ENCODE measurements around the gene CYB561D1.
"Not testable (repeated sequence)": the region's sequence is repeated elsewhere in the genome, so short reads cannot be mapped to it uniquely, and the experiment has no call there.

Gene CYB561D1, protein sequence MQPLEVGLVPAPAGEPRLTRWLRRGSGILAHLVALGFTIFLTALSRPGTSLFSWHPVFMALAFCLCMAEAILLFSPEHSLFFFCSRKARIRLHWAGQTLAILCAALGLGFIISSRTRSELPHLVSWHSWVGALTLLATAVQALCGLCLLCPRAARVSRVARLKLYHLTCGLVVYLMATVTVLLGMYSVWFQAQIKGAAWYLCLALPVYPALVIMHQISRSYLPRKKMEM

GRCh38 chr1:109493805-109494539 is at the start of gene CYB561D1:
TSS of gene CYB561D1 (plus strand) at chr1:109494094. CDS start at chr1:109494140, 46 bp downstream.
- DNase-seq (ENCODE audit: low spot score) (peak; percentile 65), FAIRE-seq (no peak)

DNA sequence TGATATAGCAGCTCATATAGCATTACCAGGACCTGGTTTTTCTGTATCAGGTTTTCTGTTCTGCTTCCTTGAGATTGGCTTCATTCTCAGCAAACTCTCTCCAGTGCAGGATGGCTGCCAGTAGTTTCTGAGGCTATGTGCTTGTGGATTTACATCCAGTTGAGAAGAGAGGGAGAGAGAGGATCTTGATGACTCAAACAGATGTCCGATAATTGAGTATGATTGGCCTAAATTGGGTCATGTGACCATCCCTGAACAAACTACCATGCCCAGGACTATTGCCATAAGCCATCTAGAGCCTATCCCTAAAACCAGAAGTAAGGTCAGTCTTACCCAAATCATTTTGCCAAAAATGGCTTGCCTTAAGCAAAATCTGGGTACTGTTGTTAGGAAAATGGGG is 49.5 kb upstream of the CYB561D1 start:
- FAIRE-seq (no peak), DNase-seq (ENCODE audit: low spot score) (no peak)

DNA sequence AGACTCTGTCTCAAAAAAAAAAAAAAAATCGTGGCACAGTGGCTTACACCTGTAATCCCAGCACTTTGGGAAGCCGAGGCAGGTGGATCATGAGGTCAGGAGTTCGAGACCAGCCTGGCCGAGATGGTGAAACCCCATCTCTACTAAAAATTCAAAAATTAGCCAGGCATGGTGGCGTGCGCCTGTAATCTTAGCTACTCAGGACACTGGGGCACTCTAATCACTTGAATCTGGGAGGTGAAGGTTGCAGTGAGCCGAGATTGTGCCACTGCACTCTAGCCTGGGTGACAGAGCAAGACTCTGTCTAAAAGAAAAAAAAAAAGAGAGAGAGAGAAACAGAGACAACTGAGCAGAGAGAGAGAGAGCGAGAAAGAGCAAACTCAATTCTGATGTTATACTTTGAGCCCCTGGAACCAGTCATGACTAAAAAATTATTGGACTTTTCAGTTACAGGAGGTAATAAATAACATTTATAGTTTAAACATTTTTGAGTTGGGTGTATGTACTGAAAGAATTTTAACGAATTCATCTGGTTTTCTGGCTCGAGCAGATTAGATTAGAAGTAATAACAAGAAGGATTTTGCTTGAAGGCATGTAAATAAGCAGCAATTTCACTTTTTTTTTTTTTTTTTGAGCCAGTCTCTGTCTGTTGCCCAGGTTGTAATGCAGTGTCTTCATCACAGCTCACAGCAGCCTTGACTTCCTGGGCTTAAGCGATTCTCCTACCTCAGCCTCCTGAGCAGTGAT is 47.8 kb upstream of the CYB561D1 start:
- DNase-seq (ENCODE audit: low spot score); FAIRE-seq: not testable (repeated sequence)

GRCh38 chr1:109447524-109447923 is 46.4 kb upstream of the CYB561D1 start:
- DNase-seq (ENCODE audit: low spot score) = no peak
- no peak for FAIRE-seq

GRCh38 chr1:109454497-109455133 is 39.3 kb upstream of the CYB561D1 start:
- DNase-seq (ENCODE audit: low spot score) (no peak), FAIRE-seq (no peak)

- FAIRE-seq (no peak), DNase-seq (ENCODE audit: low spot score) (no peak)
These were observed 36.1 kb upstream of the CYB561D1 start for GRCh38 chr1:109457819-109458218.

DNA sequence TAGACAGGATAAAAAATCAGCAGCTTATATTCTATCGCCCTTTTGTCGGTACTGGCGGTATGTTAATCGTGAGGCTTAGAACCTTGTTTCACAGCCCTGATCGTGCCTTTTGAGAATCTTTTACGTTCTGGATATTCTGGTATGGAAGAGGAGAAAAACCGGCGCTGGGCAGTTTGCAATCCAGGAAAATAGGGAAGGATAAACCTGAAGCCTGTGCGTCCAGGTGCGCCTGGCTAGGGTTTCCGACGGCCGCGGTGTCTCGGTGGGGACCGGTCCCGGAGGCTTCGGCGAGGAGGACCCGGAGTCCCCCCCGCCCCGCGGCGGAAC is 27.8 kb upstream of the CYB561D1 start:
- FAIRE-seq = no peak
- no peak for DNase-seq (ENCODE audit: low spot score)

- no peak for DNase-seq (ENCODE audit: low spot score)
- FAIRE-seq = no peak
These were observed 27.2 kb upstream of the CYB561D1 start, which contains the start of gene SYPL2 for GRCh38 chr1:109466452-109467300. TSS of gene SYPL2 (plus strand) at chr1:109466546. CDS start at chr1:109466844, 298 bp downstream.

DNA sequence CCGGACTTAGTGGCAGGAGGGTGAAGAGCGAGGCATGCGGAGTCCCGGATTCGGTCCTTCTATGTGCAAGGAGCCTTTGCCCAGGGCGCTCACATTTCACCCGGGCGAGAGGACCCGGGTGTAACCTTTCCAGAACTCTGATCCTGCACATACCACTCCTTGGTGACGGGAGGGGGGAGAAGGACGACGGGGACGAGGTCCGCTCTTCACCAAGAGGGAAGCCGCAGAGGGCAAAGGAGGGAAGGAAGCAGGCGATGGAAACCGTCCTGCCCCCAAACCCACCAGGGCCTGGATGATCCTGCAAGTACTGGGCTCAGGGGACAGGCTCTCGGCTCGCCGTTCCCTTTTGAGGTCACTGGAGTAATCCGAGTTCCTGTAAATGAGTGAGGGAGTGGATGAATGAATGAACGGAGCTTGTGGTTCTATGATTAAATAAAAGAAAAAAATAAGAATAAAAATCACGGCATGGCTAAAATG is 26.6 kb upstream of the CYB561D1 start:
- FAIRE-seq (no peak), DNase-seq (ENCODE audit: low spot score) (no peak)

GRCh38 chr1:109468061-109468460 is 25.8 kb upstream of the CYB561D1 start:
- DNase-seq (ENCODE audit: low spot score) (no peak), FAIRE-seq (no peak)

DNA sequence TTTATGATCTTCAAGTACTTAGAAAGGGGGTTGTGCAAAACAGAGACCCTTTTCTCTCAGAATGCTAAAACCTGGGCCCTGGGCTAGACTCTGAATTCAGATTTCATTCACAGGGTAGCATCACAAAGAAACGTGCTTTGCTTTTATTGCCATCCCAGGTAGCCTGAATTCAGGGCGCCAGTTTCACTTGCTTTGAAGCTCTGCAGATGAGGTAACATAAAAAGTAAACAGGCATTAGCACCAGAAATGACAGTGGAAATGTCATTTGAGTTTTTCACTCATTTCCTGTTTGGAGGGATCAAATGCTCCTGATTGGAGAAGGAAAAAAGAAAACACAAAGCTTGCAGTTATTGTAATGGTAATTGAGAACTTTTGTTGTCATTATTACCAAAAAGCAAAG is 25.0 kb upstream of the CYB561D1 start:
- FAIRE-seq (no peak), DNase-seq (ENCODE audit: low spot score) (no peak)

DNA sequence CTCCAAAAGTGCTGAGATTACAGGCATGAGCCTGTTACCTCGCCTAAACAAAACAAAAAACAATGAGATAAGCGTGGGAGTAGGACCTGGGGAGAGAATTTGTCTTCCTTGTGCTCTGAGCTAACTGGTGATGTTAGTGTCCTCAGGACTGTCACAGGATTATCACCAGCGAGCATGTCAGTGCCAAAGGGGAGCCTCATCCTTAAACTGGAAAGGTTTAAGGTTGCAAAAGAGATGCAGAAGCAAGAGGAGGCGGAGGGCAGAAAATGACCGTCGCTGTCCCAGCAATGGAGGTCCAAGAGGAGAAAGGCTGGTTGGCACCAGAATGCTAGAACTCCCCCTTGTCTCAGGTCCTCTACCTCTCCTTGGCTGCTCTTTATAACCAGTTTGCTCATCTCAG is 23.6 kb upstream of the CYB561D1 start:
- DNase-seq (ENCODE audit: low spot score) = no peak
- no peak for FAIRE-seq

DNA sequence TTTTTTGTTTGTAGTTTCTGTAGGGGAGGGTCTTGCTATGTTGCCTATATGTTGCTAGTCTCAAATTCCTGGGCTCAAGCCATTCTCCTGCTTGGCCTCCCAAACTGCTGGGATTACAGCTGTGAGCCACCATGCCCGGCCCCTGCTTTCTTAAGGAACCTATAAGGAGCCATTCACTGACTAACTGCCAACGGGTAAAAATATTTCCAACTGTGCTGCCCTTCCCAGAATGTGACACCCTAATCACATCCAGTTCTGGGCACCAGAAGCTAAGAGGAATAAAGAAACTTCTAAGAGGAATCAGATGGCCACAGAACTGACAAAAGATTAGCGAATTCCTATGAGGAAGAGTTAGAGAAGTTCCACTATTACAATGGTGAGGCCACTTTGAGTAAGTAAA is 21.1 kb upstream of the CYB561D1 start:
- DNase-seq (ENCODE audit: low spot score) (no peak), FAIRE-seq (no peak)

DNA sequence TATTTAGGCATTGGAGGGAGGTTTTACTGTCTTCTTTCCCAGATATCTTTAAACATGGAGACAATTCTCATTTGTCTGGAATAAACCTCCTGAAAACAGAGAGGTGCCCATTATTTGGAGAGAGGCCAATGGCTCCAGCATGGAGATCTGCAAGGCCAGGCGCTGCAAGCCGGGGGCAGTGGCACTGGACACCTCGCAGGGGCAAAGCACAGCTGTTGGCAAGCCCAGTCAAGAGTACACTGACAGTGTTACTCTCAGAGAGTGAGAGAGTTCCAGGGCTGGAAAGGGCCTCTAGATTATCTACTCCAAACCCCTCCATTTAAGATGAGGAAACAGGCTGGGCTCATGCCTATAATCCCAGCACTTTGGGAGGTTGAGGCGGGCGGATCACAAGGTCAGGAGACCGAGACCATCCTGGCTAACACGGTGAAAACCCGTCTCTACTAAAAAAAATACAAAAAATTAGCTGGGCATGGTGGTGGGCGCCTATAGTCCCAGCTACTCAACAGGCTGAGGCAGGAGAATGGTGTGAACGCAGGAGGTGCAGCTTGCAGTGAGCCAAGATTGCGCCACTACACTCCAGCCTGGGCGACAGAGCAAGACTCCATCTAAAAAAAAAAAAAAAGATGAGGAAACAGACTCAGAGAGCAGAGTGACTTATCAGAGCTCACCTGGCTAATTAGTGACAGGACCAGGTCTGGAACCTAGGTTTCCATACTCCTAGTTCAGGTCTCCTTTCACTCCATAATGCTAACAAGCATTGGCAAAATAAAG is 20.4 kb upstream of the CYB561D1 start:
- not testable (repeated sequence) for FAIRE-seq

GRCh38 chr1:109474697-109475096 is 19.2 kb upstream of the CYB561D1 start:
- DNase-seq (ENCODE audit: low spot score) = no peak
- no peak for FAIRE-seq

More for the DNA sequence above, 20.4 kb upstream of the CYB561D1 start:
- DNase-seq (ENCODE audit: low spot score) = not testable (repeated sequence)

DNA sequence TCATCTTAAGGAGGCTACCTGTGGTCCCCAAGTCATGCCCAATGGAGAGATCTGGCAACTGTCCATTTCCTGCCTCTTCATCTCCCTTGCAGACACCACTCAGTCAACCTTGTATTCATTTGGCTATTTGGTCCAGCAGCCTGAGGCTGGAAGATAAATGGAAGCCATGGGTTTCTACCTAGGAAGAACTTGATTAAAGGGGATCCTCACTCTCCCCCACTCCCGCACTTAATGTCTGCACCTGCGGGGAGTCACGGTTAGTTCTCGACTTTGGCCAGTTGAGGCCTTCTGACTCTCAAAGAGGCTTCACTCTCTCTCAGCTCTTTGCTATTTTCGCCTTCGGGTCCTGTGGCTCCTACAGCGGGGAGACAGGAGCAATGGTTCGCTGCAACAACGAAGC is 18.6 kb upstream of the CYB561D1 start:
- DNase-seq (ENCODE audit: low spot score) = no peak
- FAIRE-seq = no peak

- DNase-seq (ENCODE audit: low spot score) (no peak), FAIRE-seq (no peak)
These were observed 17.1 kb upstream of the CYB561D1 start for GRCh38 chr1:109476825-109477224.

DNA sequence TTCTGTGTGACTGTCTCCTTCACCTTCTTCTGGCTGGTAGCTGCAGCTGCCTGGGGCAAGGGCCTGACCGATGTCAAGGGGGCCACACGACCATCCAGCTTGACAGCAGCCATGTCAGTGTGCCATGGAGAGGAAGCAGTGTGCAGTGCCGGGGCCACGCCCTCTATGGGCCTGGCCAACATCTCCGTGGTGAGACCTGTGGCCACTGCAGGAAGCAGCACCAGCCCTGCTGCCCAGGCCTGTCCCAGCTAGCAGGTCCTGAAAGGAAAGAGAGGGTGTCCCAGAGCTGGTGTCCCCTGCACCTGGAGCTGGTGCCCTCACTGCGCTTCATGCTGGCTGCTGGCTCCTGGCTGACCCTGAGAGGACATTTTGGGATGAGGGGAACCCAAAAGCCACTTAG is 16.1 kb upstream of the CYB561D1 start:
- DNase-seq (ENCODE audit: low spot score) = no peak
- no peak for FAIRE-seq

DNA sequence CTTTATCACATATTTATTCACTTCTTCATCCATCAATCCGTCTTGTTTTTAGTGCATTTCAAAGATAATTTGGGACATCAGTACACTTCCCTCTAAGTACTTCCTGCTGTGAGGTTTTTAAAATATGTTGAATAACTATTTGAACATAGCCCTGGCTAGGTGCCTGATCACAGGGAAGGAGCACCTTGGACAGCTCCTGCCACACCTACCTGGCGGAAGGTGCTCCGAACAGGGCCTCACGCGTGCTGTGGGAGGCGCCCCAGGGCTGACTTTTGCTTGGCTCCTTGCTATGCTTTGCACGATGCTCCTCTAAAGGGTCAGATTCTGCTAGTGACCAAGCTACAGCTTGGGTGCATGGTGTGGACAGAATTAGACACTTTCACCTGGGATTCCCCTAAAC is 15.1 kb upstream of the CYB561D1 start:
- FAIRE-seq (no peak), DNase-seq (ENCODE audit: low spot score) (no peak)

GRCh38 chr1:109479311-109479710 is 14.6 kb upstream of the CYB561D1 start:
- FAIRE-seq = no peak
- DNase-seq (ENCODE audit: low spot score) = no peak
